OCI-LY1 (cell line): ENCODE measurements around the gene IQCB1.

ENCODE experiments used
- EZH2 ChIP-seq: fragments of 200-600 bp; sonication (generic), shearing (Covaris generic); IDR thresholded peaks from 2 replicates; pipeline ENCODE4 v1.8.0; 2017; ENCODE audit warnings: borderline replicate concordance, mixed run types, mild to moderate bottlenecking, antibody characterized with exemption, low read length, moderate library complexity, mixed read lengths
- TF ChIP-seq, protein P1 (sequence below): fragments of 200-600 bp; sonication (generic), shearing (Covaris generic); IDR thresholded peaks from 2 replicates; pipeline ENCODE4 v1.5.1; 2017; ENCODE audit warnings: mild to moderate bottlenecking, antibody characterized with exemption, low read length, moderate library complexity, mixed read lengths

DNA sequence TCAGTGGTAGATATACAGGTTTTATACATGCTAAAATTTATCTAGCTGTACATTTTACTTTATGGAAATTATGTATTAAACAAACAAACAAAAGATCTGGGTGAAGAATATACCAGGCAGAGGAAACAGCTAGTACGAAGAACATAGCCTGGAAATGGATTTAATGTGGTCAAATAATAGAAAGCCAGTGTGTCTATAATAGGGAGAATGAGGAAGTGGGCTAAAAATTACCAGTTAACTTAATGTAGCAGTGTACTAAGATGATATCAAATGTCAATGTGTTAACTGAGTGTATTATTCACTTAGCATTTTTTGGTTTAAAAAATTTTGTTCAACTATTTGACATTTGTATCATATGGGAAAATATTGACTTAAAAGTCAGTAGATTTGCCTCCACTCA, 36.6 kb upstream of the IQCB1 start:
- TF ChIP-seq, protein P1, sequence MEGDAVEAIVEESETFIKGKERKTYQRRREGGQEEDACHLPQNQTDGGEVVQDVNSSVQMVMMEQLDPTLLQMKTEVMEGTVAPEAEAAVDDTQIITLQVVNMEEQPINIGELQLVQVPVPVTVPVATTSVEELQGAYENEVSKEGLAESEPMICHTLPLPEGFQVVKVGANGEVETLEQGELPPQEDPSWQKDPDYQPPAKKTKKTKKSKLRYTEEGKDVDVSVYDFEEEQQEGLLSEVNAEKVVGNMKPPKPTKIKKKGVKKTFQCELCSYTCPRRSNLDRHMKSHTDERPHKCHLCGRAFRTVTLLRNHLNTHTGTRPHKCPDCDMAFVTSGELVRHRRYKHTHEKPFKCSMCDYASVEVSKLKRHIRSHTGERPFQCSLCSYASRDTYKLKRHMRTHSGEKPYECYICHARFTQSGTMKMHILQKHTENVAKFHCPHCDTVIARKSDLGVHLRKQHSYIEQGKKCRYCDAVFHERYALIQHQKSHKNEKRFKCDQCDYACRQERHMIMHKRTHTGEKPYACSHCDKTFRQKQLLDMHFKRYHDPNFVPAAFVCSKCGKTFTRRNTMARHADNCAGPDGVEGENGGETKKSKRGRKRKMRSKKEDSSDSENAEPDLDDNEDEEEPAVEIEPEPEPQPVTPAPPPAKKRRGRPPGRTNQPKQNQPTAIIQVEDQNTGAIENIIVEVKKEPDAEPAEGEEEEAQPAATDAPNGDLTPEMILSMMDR = no peak
- no peak for TF ChIP-seq EZH2
